GM21786 (cell line): ENCODE measurements around the gene STAM.

ENCODE experiments used
- ATAC-seq: cut with Tn5 transposase; IDR thresholded peaks from one replicate; pipeline ENCODE4 v1.9.1; 2021; ENCODE audit not compliant: unreplicated experiment

The STAM gene

DNA sequence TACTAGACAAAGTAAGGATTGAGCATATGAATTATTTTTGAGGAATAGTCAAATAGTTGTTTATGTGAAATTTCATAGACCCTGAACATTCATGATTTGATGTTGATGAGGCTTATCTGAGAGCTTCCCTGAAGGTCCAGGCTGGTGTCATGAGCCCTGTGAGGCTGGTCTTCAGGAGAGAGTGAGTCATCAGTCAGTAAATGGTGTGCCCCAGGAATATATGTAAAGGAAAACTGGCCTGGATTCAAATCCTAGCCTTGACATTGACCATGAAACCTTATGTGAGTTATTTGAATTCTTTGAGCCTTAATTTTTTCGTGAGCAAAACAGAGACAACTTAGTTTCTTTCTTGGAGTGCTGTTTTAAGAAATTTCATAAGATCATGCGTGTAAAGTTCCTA is 114.2 kb downstream of the STAM start:
- no peak for ATAC-seq

DNA sequence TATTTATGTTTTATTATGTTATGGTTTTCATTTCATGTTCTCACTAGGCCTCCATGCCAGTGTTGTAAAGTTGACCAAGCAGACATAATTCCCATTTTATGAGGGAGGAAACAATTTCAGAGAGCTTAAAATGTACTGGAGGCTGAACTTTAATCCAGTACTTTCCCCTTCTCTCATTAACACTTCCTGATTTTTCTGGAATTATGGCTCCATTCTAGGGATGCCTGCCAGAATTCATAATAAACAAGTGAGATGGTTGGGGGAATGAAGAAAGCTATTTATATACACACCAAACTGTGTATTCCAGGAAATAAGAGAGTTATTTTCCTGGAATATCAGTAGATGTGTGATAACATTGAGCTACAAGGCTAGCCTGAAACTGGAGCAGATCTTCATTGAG is 114.9 kb downstream of the STAM start:
- no peak for ATAC-seq

DNA sequence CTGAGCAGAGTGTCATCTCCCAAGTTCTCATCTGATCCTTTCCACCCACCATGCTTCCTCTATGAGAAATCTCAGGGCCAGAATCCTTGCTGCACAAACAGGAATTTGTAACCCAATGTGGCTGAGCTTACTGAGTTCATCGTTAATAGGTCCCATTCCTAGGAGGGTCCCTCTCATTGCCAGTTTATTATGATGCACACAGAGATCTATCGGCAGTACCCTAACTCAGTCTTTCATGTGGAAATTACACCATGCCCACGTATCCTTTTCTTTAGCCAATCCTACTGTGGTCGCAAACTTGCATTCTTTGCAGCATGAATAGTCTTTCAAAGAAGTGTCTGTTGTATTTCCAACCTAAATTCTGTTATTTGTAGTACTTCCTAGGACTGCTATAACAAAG is 120.2 kb downstream of the STAM start:
- ATAC-seq: no peak

DNA sequence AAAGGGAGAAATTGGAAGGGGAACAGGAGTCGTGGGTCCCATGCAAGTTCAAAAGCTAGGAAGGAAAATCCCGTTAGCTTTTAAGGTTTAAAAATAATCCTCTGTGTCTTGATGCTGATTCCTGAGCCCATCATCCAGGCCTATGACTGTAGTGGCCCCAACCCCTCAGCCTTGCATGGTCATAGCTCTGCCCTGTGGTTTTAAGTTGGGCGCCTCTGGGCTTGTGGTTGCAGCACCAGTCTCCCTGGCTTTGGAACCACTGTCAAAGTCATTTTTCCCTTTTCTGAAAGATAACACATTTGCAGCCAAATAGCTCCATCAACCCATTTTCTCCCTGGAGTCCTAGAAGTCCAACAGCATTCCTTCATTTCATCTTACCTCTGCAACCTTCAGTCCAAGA is 121.7 kb downstream of the STAM start:
- ATAC-seq: no peak
